HG03103 (cell line): ENCODE results near the gene NUDT19.
"Not testable (repeated sequence)": the region's sequence is repeated elsewhere in the genome, so short reads cannot be mapped to it uniquely, and the experiment has no call there.

Experiments used
- ATAC-seq: cut with Tn5 transposase; IDR thresholded peaks from one replicate; pipeline ENCODE4 v1.9.1; 2021; ENCODE audit warnings: low read depth; ENCODE audit not compliant: unreplicated experiment

The NUDT19 gene

GRCh38 chr19:32704006-32704405, 12.4 kb downstream of the NUDT19 start:
- not testable (repeated sequence) for ATAC-seq

GRCh38 chr19:32708457-32708856, 16.8 kb downstream of the NUDT19 start:
- no peak for ATAC-seq

- no peak for ATAC-seq
Measured at GRCh38 chr19:32709032-32709431, 17.4 kb downstream of the NUDT19 start.

GRCh38 chr19:32711747-32712146, 20.1 kb downstream of the NUDT19 start:
- ATAC-seq, result no peak

GRCh38 chr19:32716203-32716602, 24.6 kb downstream of the NUDT19 start:
- ATAC-seq, result not testable (repeated sequence)

GRCh38 chr19:32717496-32717895, 25.9 kb downstream of the NUDT19 start:
- ATAC-seq, result no peak

- no peak for ATAC-seq
Measured at GRCh38 chr19:32718286-32718685, 26.7 kb downstream of the NUDT19 start.

GRCh38 chr19:32719611-32720059, 28.0 kb downstream of the NUDT19 start, which contains the start of gene TDRD12:
Gene TDRD12, plus strand, starts transcription at chr19:32719767. Its CDS starts 306 bp downstream, at chr19:32720073.
- ATAC-seq, result no peak

GRCh38 chr19:32720216-32720935, 28.8 kb downstream of the NUDT19 start:
- no peak for ATAC-seq

- no peak for ATAC-seq
Measured at GRCh38 chr19:32720936-32721250, 29.3 kb downstream of the NUDT19 start.

GRCh38 chr19:32735936-32736335, 44.3 kb downstream of the NUDT19 start:
- no peak for ATAC-seq

- ATAC-seq, result no peak
Measured at GRCh38 chr19:32743021-32743420, 51.4 kb downstream of the NUDT19 start.

GRCh38 chr19:32743447-32743846, 51.8 kb downstream of the NUDT19 start:
- no peak for ATAC-seq

- no peak for ATAC-seq
Measured at GRCh38 chr19:32744555-32745325, 53.1 kb downstream of the NUDT19 start.

GRCh38 chr19:32745594-32746251, 54.1 kb downstream of the NUDT19 start:
- ATAC-seq, result not testable (repeated sequence)

- ATAC-seq, result not testable (repeated sequence)
Measured at GRCh38 chr19:32746631-32747196, 55.1 kb downstream of the NUDT19 start.

- ATAC-seq, result no peak
Measured at GRCh38 chr19:32748497-32748896, 56.9 kb downstream of the NUDT19 start.

GRCh38 chr19:32748948-32749347, 57.3 kb downstream of the NUDT19 start:
- no peak for ATAC-seq

- no peak for ATAC-seq
Measured at GRCh38 chr19:32749361-32749760, 57.7 kb downstream of the NUDT19 start.

GRCh38 chr19:32750441-32751055, 58.9 kb downstream of the NUDT19 start:
- ATAC-seq, result no peak

GRCh38 chr19:32751066-32751465, 59.4 kb downstream of the NUDT19 start:
- no peak for ATAC-seq
